Measurements from ENCODE around the gene CASD1.

CASD1 gene

GRCh38 chr7:94478648-94479214 is 30.9 kb upstream of the CASD1 start:
- H3K4me3 ChIP-seq (ENCODE audit: low read length): no peak overlapping the region
- TF ChIP-seq CTCF (IDR thresholded peaks at IDR 0.05; ENCODE audit: insufficient read depth, low read depth, low read length, missing control alignments): no peak
- no peak for DNase-seq (ENCODE audit: low read depth)

- no peak overlapping the region for H3K4me3 ChIP-seq (ENCODE audit: low read length)
- DNase-seq (ENCODE audit: low read depth): no peak
- TF ChIP-seq CTCF (IDR thresholded peaks at IDR 0.05; ENCODE audit: insufficient read depth, low read depth, low read length, missing control alignments): no peak
Measured at GRCh38 chr7:94481279-94481678, 28.3 kb upstream of the CASD1 start.

GRCh38 chr7:94482796-94483195 is 26.8 kb upstream of the CASD1 start:
- H3K4me3 ChIP-seq (ENCODE audit: low read length): no peak overlapping the region
- TF ChIP-seq CTCF (IDR thresholded peaks at IDR 0.05; ENCODE audit: insufficient read depth, low read depth, low read length, missing control alignments): no peak
- DNase-seq (ENCODE audit: low read depth): no peak

GRCh38 chr7:94483843-94484242 is 25.8 kb upstream of the CASD1 start:
- H3K4me3 ChIP-seq (ENCODE audit: low read length): no peak overlapping the region
- DNase-seq (ENCODE audit: low read depth): no peak
- no peak for TF ChIP-seq CTCF (IDR thresholded peaks at IDR 0.05; ENCODE audit: insufficient read depth, low read depth, low read length, missing control alignments)

- no peak for TF ChIP-seq CTCF (IDR thresholded peaks at IDR 0.05; ENCODE audit: insufficient read depth, low read depth, low read length, missing control alignments)
- no peak for DNase-seq (ENCODE audit: low read depth)
- H3K4me3 ChIP-seq (ENCODE audit: low read length): no peak overlapping the region
Measured at GRCh38 chr7:94486216-94486615, 23.4 kb upstream of the CASD1 start.

- no peak for DNase-seq (ENCODE audit: low read depth)
- no peak for TF ChIP-seq CTCF (IDR thresholded peaks at IDR 0.05; ENCODE audit: insufficient read depth, low read depth, low read length, missing control alignments)
- no peak overlapping the region for H3K4me3 ChIP-seq (ENCODE audit: low read length)
Measured at GRCh38 chr7:94491410-94491809, 18.2 kb upstream of the CASD1 start.

GRCh38 chr7:94492601-94493000 is 17.0 kb upstream of the CASD1 start:
- DNase-seq (ENCODE audit: low read depth): peak; percentile 2

More at GRCh38 chr7:94492601-94493000, 17.0 kb upstream of the CASD1 start:
- TF ChIP-seq CTCF (IDR thresholded peaks at IDR 0.05; ENCODE audit: insufficient read depth, low read depth, low read length, missing control alignments): no peak
- no peak overlapping the region for H3K4me3 ChIP-seq (ENCODE audit: low read length)

Measured in epithelial cell of esophagus (primary cell).